Measurements from ENCODE around the gene KIF26B.
"Not testable (repeated sequence)": the region's sequence is repeated elsewhere in the genome, so short reads cannot be mapped to it uniquely, and the experiment has no call there.

Gene KIF26B

GRCh38 chr1:245691897-245692296 lies 537.1 kb downstream of the KIF26B start:
- no peaks in the 10 kb centered on the region for H3K4me1 ChIP-seq (ENCODE audit: insufficient read depth, low read length)
- H3K36me3 ChIP-seq (ENCODE audit: insufficient read depth, low read length), result no peaks in the 10 kb centered on the region
- no peak overlapping the region for H3K9ac ChIP-seq (ENCODE audit: low read depth, low read length)
- H3K27me3 ChIP-seq (ENCODE audit: insufficient read depth, low read length), result peaks cover 18% of the 10 kb centered on the region
- H3K4me3 ChIP-seq (ENCODE audit: low read length), result no peak overlapping the region
- WGBS, result 92% methylated on average over 3 of the region's 3 CpGs
- no peak overlapping the region for H3K27ac ChIP-seq (ENCODE audit: low read depth, low read length)
- H3K9me3 ChIP-seq (ENCODE audit: insufficient read depth, low read depth, low read length), result no peaks in the 10 kb centered on the region

- Histone ChIP-seq H3K36me3 (ENCODE audit: insufficient read depth, low read length) (no peaks in the 10 kb centered on the region), H3K9ac (ENCODE audit: low read depth, low read length) (no peak overlapping the region), H3K4me3 (ENCODE audit: low read length) (no peak overlapping the region), H3K9me3 (ENCODE audit: insufficient read depth, low read depth, low read length) (no peaks in the 10 kb centered on the region), H3K27ac (ENCODE audit: low read depth, low read length) (no peak overlapping the region), H3K27me3 (ENCODE audit: insufficient read depth, low read length) (peaks cover 16% of the 10 kb centered on the region), H3K4me1 (ENCODE audit: insufficient read depth, low read length) (no peaks in the 10 kb centered on the region)
- WGBS, result 94% methylated on average over 12 of the region's 12 CpGs
These were observed 537.5 kb downstream of the KIF26B start for GRCh38 chr1:245692318-245692717.

- Histone ChIP-seq H3K4me3 (ENCODE audit: low read length) (no peak overlapping the region), H3K9me3 (ENCODE audit: insufficient read depth, low read depth, low read length) (no peaks in the 10 kb centered on the region), H3K27ac (ENCODE audit: low read depth, low read length) (no peak overlapping the region), H3K9ac (ENCODE audit: low read depth, low read length) (no peak overlapping the region), H3K27me3 (ENCODE audit: insufficient read depth, low read length) (peaks cover 8% of the 10 kb centered on the region), H3K36me3 (ENCODE audit: insufficient read depth, low read length) (no peaks in the 10 kb centered on the region), H3K4me1 (ENCODE audit: insufficient read depth, low read length) (no peaks in the 10 kb centered on the region)
- 81% methylated on average over 8 of the region's 8 CpGs for WGBS
These were observed 538.5 kb downstream of the KIF26B start for GRCh38 chr1:245693116-245693793.

GRCh38 chr1:245693941-245694752 lies 539.4 kb downstream of the KIF26B start:
- Histone ChIP-seq H3K36me3 (ENCODE audit: insufficient read depth, low read length) (no peaks in the 10 kb centered on the region), H3K9me3 (ENCODE audit: insufficient read depth, low read depth, low read length) (no peaks in the 10 kb centered on the region), H3K27me3 (ENCODE audit: insufficient read depth, low read length) (no peaks in the 10 kb centered on the region), H3K9ac (ENCODE audit: low read depth, low read length) (no peak overlapping the region), H3K4me3 (ENCODE audit: low read length) (no peak overlapping the region), H3K27ac (ENCODE audit: low read depth, low read length) (no peak overlapping the region), H3K4me1 (ENCODE audit: insufficient read depth, low read length) (no peaks in the 10 kb centered on the region)
- WGBS, result 94% methylated on average over 19 of the region's 19 CpGs

GRCh38 chr1:245694753-245695195 lies 540.0 kb downstream of the KIF26B start:
- no peak overlapping the region for H3K27ac ChIP-seq (ENCODE audit: low read depth, low read length)

GRCh38 chr1:245695211-245695610 lies 540.4 kb downstream of the KIF26B start:
- 80% methylated on average over 8 of the region's 8 CpGs for WGBS
- no peak overlapping the region for H3K9ac ChIP-seq (ENCODE audit: low read depth, low read length)
- H3K4me3 ChIP-seq (ENCODE audit: low read length), result no peak overlapping the region
- H3K36me3 ChIP-seq (ENCODE audit: insufficient read depth, low read length), result no peaks in the 10 kb centered on the region
- no peaks in the 10 kb centered on the region for H3K27me3 ChIP-seq (ENCODE audit: insufficient read depth, low read length)
- H3K27ac ChIP-seq (ENCODE audit: low read depth, low read length), result no peak overlapping the region
- no peaks in the 10 kb centered on the region for H3K9me3 ChIP-seq (ENCODE audit: insufficient read depth, low read depth, low read length)
- no peaks in the 10 kb centered on the region for H3K4me1 ChIP-seq (ENCODE audit: insufficient read depth, low read length)

More at GRCh38 chr1:245694753-245695195, 540.0 kb downstream of the KIF26B start:
- Histone ChIP-seq H3K9ac (ENCODE audit: low read depth, low read length) (no peak overlapping the region), H3K36me3 (ENCODE audit: insufficient read depth, low read length) (no peaks in the 10 kb centered on the region), H3K27me3 (ENCODE audit: insufficient read depth, low read length) (no peaks in the 10 kb centered on the region), H3K9me3 (ENCODE audit: insufficient read depth, low read depth, low read length) (no peaks in the 10 kb centered on the region), H3K4me1 (ENCODE audit: insufficient read depth, low read length) (no peaks in the 10 kb centered on the region), H3K4me3 (ENCODE audit: low read length) (no peak overlapping the region)
- WGBS, result 76% methylated on average over 11 of the region's 11 CpGs

- H3K4me3 ChIP-seq (ENCODE audit: low read length); H3K36me3 ChIP-seq (ENCODE audit: insufficient read depth, low read length); H3K9me3 ChIP-seq (ENCODE audit: insufficient read depth, low read depth, low read length); H3K27ac ChIP-seq (ENCODE audit: low read depth, low read length); H3K4me1 ChIP-seq (ENCODE audit: insufficient read depth, low read length); H3K9ac ChIP-seq (ENCODE audit: low read depth, low read length); H3K27me3 ChIP-seq (ENCODE audit: insufficient read depth, low read length): not testable (repeated sequence)
- WGBS, result 98% methylated on average over 7 of the region's 11 CpGs
These were observed 540.9 kb downstream of the KIF26B start for GRCh38 chr1:245695701-245696100.

GRCh38 chr1:245698116-245698515 lies 543.3 kb downstream of the KIF26B start:
- H3K27ac ChIP-seq (ENCODE audit: low read depth, low read length), result no peak overlapping the region
- no peaks in the 10 kb centered on the region for H3K27me3 ChIP-seq (ENCODE audit: insufficient read depth, low read length)
- no peak overlapping the region for H3K9ac ChIP-seq (ENCODE audit: low read depth, low read length)
- no peak overlapping the region for H3K4me3 ChIP-seq (ENCODE audit: low read length)
- H3K9me3 ChIP-seq (ENCODE audit: insufficient read depth, low read depth, low read length), result no peaks in the 10 kb centered on the region
- H3K36me3 ChIP-seq (ENCODE audit: insufficient read depth, low read length), result no peaks in the 10 kb centered on the region
- no peaks in the 10 kb centered on the region for H3K4me1 ChIP-seq (ENCODE audit: insufficient read depth, low read length)
- 90% methylated on average over 14 of the region's 14 CpGs for WGBS

GRCh38 chr1:245698860-245699259 lies 544.1 kb downstream of the KIF26B start:
- 97% methylated on average over 16 of the region's 16 CpGs for WGBS

GRCh38 chr1:245700631-245701030 lies 545.8 kb downstream of the KIF26B start:
- H3K9me3 ChIP-seq (ENCODE audit: insufficient read depth, low read depth, low read length), result no peaks in the 10 kb centered on the region
- no peak overlapping the region for H3K9ac ChIP-seq (ENCODE audit: low read depth, low read length)
- H3K27me3 ChIP-seq (ENCODE audit: insufficient read depth, low read length), result no peaks in the 10 kb centered on the region
- 0 out of 2 replicates have a peak, but pooled peaks cover 4% of the 10 kb centered on the region for H3K4me1 ChIP-seq (ENCODE audit: insufficient read depth, low read length)
- no peak overlapping the region for H3K4me3 ChIP-seq (ENCODE audit: low read length)
- no peak overlapping the region for H3K27ac ChIP-seq (ENCODE audit: low read depth, low read length)
- H3K36me3 ChIP-seq (ENCODE audit: insufficient read depth, low read length), result no peaks in the 10 kb centered on the region
- 94% methylated on average over 13 of the region's 13 CpGs for WGBS

More at GRCh38 chr1:245698860-245699259, 544.1 kb downstream of the KIF26B start:
- H3K4me3 ChIP-seq (ENCODE audit: low read length), result no peak overlapping the region
- H3K9ac ChIP-seq (ENCODE audit: low read depth, low read length), result no peak overlapping the region
- no peak overlapping the region for H3K27ac ChIP-seq (ENCODE audit: low read depth, low read length)
- no peaks in the 10 kb centered on the region for H3K4me1 ChIP-seq (ENCODE audit: insufficient read depth, low read length)
- no peaks in the 10 kb centered on the region for H3K36me3 ChIP-seq (ENCODE audit: insufficient read depth, low read length)
- H3K27me3 ChIP-seq (ENCODE audit: insufficient read depth, low read length), result no peaks in the 10 kb centered on the region
- H3K9me3 ChIP-seq (ENCODE audit: insufficient read depth, low read depth, low read length), result no peaks in the 10 kb centered on the region

GRCh38 chr1:245701631-245702030 lies 546.8 kb downstream of the KIF26B start:
- no peaks in the 10 kb centered on the region for H3K27me3 ChIP-seq (ENCODE audit: insufficient read depth, low read length)
- no peak overlapping the region for H3K4me3 ChIP-seq (ENCODE audit: low read length)
- 93% methylated on average over 7 of the region's 7 CpGs for WGBS
- no peaks in the 10 kb centered on the region for H3K9me3 ChIP-seq (ENCODE audit: insufficient read depth, low read depth, low read length)
- no peak overlapping the region for H3K9ac ChIP-seq (ENCODE audit: low read depth, low read length)
- no peaks in the 10 kb centered on the region for H3K36me3 ChIP-seq (ENCODE audit: insufficient read depth, low read length)
- no peak overlapping the region for H3K27ac ChIP-seq (ENCODE audit: low read depth, low read length)
- H3K4me1 ChIP-seq (ENCODE audit: insufficient read depth, low read length), result 0 out of 2 replicates have a peak, but pooled peaks cover 6% of the 10 kb centered on the region

All from HUES64 (cell line).